Peyer's patch (tissue), 4 donors: ENCODE data around the gene PIWIL4.
"Not testable (repeated sequence)": the region's sequence is repeated elsewhere in the genome, so short reads cannot be mapped to it uniquely, and the experiment has no call there.

Experiments used
- CTCF ChIP-seq, 6 experiments: fragments of 450-650 bp in 4 of 6; fragments of 200-600 bp in 2 of 6; sonication (generic) in 1 of 6; IDR thresholded peaks; one replicate each; pipeline ENCODE4 v1.5.1; 2017 to 2019; ENCODE audit warnings: antibody characterized with exemption in 6 of 6, mild to moderate bottlenecking in 3 of 6, moderate library complexity in 1 of 6
- POLR2A ChIP-seq, 2 donors: fragments of 450-650 bp; IDR thresholded peaks; one replicate each; pipeline ENCODE4 v1.5.1; 2017; ENCODE audit warnings: antibody characterized with exemption in 2 of 2, mild to moderate bottlenecking in 2 of 2, moderate library complexity in 2 of 2

DNA sequence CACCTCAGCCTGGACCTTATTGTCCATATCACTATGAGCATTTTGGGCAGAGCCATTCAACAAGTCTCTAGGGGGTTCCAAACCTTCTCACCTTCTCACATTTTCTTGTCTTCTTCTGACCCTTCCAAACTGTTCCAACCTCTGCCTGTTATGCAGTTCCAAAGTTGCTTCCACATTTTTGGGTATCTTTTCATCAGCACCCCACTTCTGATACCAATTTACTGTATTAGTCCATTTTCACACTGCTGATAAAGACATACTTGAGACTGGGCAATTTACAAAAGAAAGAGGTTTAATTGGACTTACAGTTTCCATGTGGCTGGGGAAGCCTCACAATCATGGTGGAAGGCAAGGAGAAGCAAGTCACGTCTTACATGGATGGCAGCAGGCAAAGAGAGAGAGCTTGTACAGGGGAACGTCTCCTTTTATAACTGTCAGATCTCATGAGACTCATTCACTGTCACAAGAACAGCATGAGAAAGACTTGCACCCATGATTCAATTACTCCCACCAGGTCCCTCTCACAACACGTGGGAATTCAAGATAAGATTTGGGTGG lies 59.9 kb downstream of the PIWIL4 start:
- TF ChIP-seq CTCF, POLR2A (IDR thresholded peaks at IDR 0.05): not testable (repeated sequence)
